ENCODE results near the gene ABCC4.
"Not testable (repeated sequence)": the region's sequence is repeated elsewhere in the genome, so short reads cannot be mapped to it uniquely, and the experiment has no call there.

The ABCC4 gene

GRCh38 chr13:95269756-95270155 is 31.5 kb downstream of the ABCC4 start:
- in situ Hi-C loops (cut with HindIII; ENCODE audit: low sequenced_read_pairs), result no loop called here
- no peak overlapping the region for H3K4me3 ChIP-seq (ENCODE audit: low read depth, low read length)
- no peak for TF ChIP-seq CTCF (IDR thresholded peaks at IDR 0.05; ENCODE audit: low read depth, low read length)
- no peak for DNase-seq (ENCODE audit: low read depth, low spot score)

GRCh38 chr13:95268343-95269065 is 32.7 kb downstream of the ABCC4 start:
- H3K4me3 ChIP-seq (ENCODE audit: low read depth, low read length); DNase-seq (ENCODE audit: low read depth, low spot score); in situ Hi-C loops (cut with HindIII; ENCODE audit: low sequenced_read_pairs): not testable (repeated sequence)

DNA sequence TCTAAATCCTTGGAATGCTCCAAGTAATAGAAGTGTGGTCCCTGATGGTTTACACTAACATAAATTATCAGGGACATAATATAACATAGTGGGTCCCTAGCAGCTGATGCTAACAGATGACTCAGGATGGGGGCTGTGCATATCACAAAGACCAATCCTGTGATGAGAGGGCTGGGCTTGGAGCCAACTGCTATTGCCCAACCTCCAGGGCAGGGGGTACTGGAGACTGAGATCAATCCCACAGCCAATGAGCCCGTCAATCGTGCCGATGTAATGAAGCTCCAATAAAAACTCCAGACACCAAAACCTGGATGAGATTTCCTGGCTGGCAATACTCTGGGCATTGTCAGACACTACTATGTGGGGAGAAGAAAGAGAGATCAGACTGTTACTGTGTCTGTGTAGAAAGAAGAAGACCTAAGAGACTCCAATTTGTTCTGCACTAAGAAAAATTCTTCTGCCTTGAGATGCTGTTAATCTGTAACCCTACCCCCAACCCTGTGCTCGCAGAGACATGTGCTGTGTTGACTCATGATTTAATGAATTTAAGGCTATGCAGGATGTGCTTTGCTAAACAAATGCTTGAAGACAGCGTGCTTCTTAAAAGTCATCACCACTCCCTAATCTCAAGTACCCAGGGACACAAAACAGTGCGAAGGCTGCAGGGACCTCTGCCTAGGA is 33.4 kb downstream of the ABCC4 start:
- in situ Hi-C loops (cut with HindIII; ENCODE audit: low sequenced_read_pairs), result no loop called here
- no peak overlapping the region for H3K4me3 ChIP-seq (ENCODE audit: low read depth, low read length)
- no peak for TF ChIP-seq CTCF (IDR thresholded peaks at IDR 0.05; ENCODE audit: low read depth, low read length)
- DNase-seq (ENCODE audit: low read depth, low spot score), result peak; percentile 86

GRCh38 chr13:95264225-95264624 is 37.0 kb downstream of the ABCC4 start:
- no peak for DNase-seq (ENCODE audit: low read depth, low spot score)
- no peak overlapping the region for H3K4me3 ChIP-seq (ENCODE audit: low read depth, low read length)
- no peak for TF ChIP-seq CTCF (IDR thresholded peaks at IDR 0.05; ENCODE audit: low read depth, low read length)
- in situ Hi-C loops (cut with HindIII; ENCODE audit: low sequenced_read_pairs), result no loop called here

GRCh38 chr13:95262837-95263384 is 38.3 kb downstream of the ABCC4 start:
- no peak overlapping the region for H3K4me3 ChIP-seq (ENCODE audit: low read depth, low read length)
- no peak for TF ChIP-seq CTCF (IDR thresholded peaks at IDR 0.05; ENCODE audit: low read depth, low read length)
- in situ Hi-C loops (cut with HindIII; ENCODE audit: low sequenced_read_pairs), result no loop called here
- DNase-seq (ENCODE audit: low read depth, low spot score), result no peak

- H3K4me3 ChIP-seq (ENCODE audit: low read depth, low read length), result no peak overlapping the region
- in situ Hi-C loops (cut with HindIII; ENCODE audit: low sequenced_read_pairs), result no loop called here
- TF ChIP-seq CTCF (IDR thresholded peaks at IDR 0.05; ENCODE audit: low read depth, low read length), result no peak
- DNase-seq (ENCODE audit: low read depth, low spot score), result no peak
Observed at GRCh38 chr13:95261956-95262355, 39.3 kb downstream of the ABCC4 start.

GRCh38 chr13:95260031-95260525 is 41.2 kb downstream of the ABCC4 start:
- TF ChIP-seq CTCF (IDR thresholded peaks at IDR 0.05; ENCODE audit: low read depth, low read length), result no peak
- in situ Hi-C loops (cut with HindIII; ENCODE audit: low sequenced_read_pairs), result no loop called here
- H3K4me3 ChIP-seq (ENCODE audit: low read depth, low read length), result no peak overlapping the region
- no peak for DNase-seq (ENCODE audit: low read depth, low spot score)

Measured in astrocyte of the spinal cord (primary cell).